Measurements from ENCODE around the gene ERCC3. TPM values are rescaled to one million over a fixed set of nuclear protein-coding genes. Genes with fewer than 3 reads are reported as not detected.

The ERCC3 gene
- total RNA-seq, 1 experiment from 2014 or later = 60.8 TPM

GRCh38 chr2:127308586-127309138 lies 14.7 kb upstream of the ERCC3 start:
- H2BK120ac ChIP-seq (ENCODE audit: low read depth, low read length, poor library complexity, severe bottlenecking) = no peak overlapping the region
- H3K9ac ChIP-seq (ENCODE audit: extremely low read depth, insufficient read length, low read length) = no peak overlapping the region
- H3K9me3 Mint-ChIP-seq = no peaks in the 10 kb centered on the region
- no peak overlapping the region for H2BK12ac ChIP-seq (ENCODE audit: insufficient read length, low read depth, low read length)
- H3K27ac ChIP-seq (ENCODE audit: insufficient read length, low read depth, low read length) = no peak overlapping the region
- peak overlapping the region in 1 of 3 experiments; percentile 31; a peak in 1 of 7 replicates for H3K27ac Mint-ChIP-seq
- H2AFZ ChIP-seq (ENCODE audit: low read length) = no peak overlapping the region
- no peaks in the 10 kb centered on the region for H3K4me1 Mint-ChIP-seq
- H3K27me3 Mint-ChIP-seq (ENCODE audit: low read depth) = no peaks in the 10 kb centered on the region
- no peak overlapping the region for H3K4ac ChIP-seq (ENCODE audit: low read depth, low read length)
- DNase-seq = no peak
- H3K27me3 ChIP-seq (ENCODE audit: insufficient read depth, low read length) = no peaks in the 10 kb centered on the region; the same call in 1 of the 2 replicates
- no peaks in the 10 kb centered on the region for H3K79me1 ChIP-seq (ENCODE audit: insufficient read depth, low read depth, low read length, poor library complexity, severe bottlenecking)
- no peak overlapping the region for H3K4me3 Mint-ChIP-seq
- H2BK15ac ChIP-seq (ENCODE audit: low read depth, low read length) = no peak overlapping the region
- H3K36me3 Mint-ChIP-seq (ENCODE audit: insufficient read depth in 1 of 3, low read depth in 3 of 3) = peaks cover 0 to 30% (median 10%) of the 10 kb centered on the region in 3 experiments; a peak in 4 of 7 replicates
- H2AK5ac ChIP-seq (ENCODE audit: insufficient read length, low read length) = no peak overlapping the region
- TF ChIP-seq CTCF (conservative IDR thresholded peaks at IDR 0.05) = no peak
- no peaks in the 10 kb centered on the region for H3K9me3 ChIP-seq (ENCODE audit: control insufficient read depth, low read depth, low read length)
- H3K79me2 ChIP-seq (ENCODE audit: insufficient read depth, low read length) = no peaks in the 10 kb centered on the region
- no peaks in the 10 kb centered on the region for H3K4me1 ChIP-seq (ENCODE audit: insufficient read depth, low read length)
- H3K18ac ChIP-seq (ENCODE audit: insufficient read length, low read depth, low read length) = no peak overlapping the region
- H3K14ac ChIP-seq (ENCODE audit: insufficient read depth, low read length) = no peak overlapping the region
- no peak overlapping the region for H3T11ph ChIP-seq (ENCODE audit: low read length)
- H3K56ac ChIP-seq (ENCODE audit: insufficient read length, low read depth, low read length) = no peak overlapping the region
- H2BK20ac ChIP-seq (ENCODE audit: low read depth, low read length, poor library complexity, severe bottlenecking) = no peak overlapping the region
- no peak overlapping the region for H3K23ac ChIP-seq (ENCODE audit: insufficient read length, low read depth, low read length)
- H2BK5ac ChIP-seq (ENCODE audit: insufficient read length, low read length) = no peak overlapping the region
- H3K4me2 ChIP-seq (ENCODE audit: insufficient read depth, insufficient read length, low read length) = no peak overlapping the region
- H4K91ac ChIP-seq (ENCODE audit: insufficient read length, low read depth, low read length) = no peak overlapping the region
- H3K23me2 ChIP-seq (ENCODE audit: insufficient read length, low read depth, low read length, poor library complexity, severe bottlenecking) = no peaks in the 10 kb centered on the region
- H4K5ac ChIP-seq (ENCODE audit: insufficient read length, low read depth, low read length) = no peak overlapping the region
- no peaks in the 10 kb centered on the region for H4K20me1 ChIP-seq (ENCODE audit: control insufficient read depth, insufficient read depth, insufficient read length)
- H4K8ac ChIP-seq (replicated peaks; ENCODE audit: insufficient read length, low read depth, low read length) = no peak overlapping the region
- WGBS (ENCODE audit: extremely low coverage, insufficient read length, low lambda C conversion rate) = no CpG with 5 or more reads among the region's 7 CpGs
